ENCODE measurements around the gene CELSR2. TPM values are rescaled to one million over a fixed set of nuclear protein-coding genes. Genes with fewer than 3 reads are reported as not detected.

Gene CELSR2
- total and polyA plus RNA-seq, 2 experiments from 2014 or later = 11.2 to 35.1 TPM

GRCh38 chr1:109235137-109235536, 14.2 kb upstream of the CELSR2 start:
- H3K4me2 ChIP-seq = no peak overlapping the region
- TF ChIP-seq REST (IDR thresholded peaks at IDR 0.05; ENCODE audit: unreplicated experiment) (no peak), ZNF114 (CRISPR knock-in tag; IDR thresholded peaks at IDR 0.05) (no peak), JUNB (IDR thresholded peaks at IDR 0.05; ENCODE audit: unreplicated experiment) (no peak), EZH2phosphoT487 (IDR thresholded peaks at IDR 0.05; ENCODE audit: unreplicated experiment) (no peak), ETS1 (IDR thresholded peaks at IDR 0.05) (no peak), CREB1 (CRISPR knock-in tag; IDR thresholded peaks at IDR 0.05; ENCODE audit: low read depth) (no peak), ZNF331 (CRISPR knock-in tag; IDR thresholded peaks at IDR 0.05; ENCODE audit: low read depth) (no peak), CTCF (conservative IDR thresholded peaks at IDR 0.05; ENCODE audit: low read depth in 2 of 2) (no peak), POLR2AphosphoS5 (IDR thresholded peaks at IDR 0.05; ENCODE audit: low read depth) (no peak), EZH2 (IDR thresholded peaks at IDR 0.05; ENCODE audit: low read depth, unreplicated experiment) (no peak)
- Mint-ChIP-seq H3K4me1 (peaks cover 47% of the 10 kb centered on the region), H3K27me3 (ENCODE audit: insufficient read depth, low read depth, poor library complexity) (no peaks in the 10 kb centered on the region), H3K9me3 (no peaks in the 10 kb centered on the region; the same call in 2 of the 3 replicates), H3K36me3 (ENCODE audit: low read depth) (peaks cover 81% of the 10 kb centered on the region), H3K4me3 (no peak overlapping the region), H3K27ac (no peak overlapping the region)
- H4K20me1 ChIP-seq (replicated peaks; ENCODE audit: insufficient read depth) = no peaks in the 10 kb centered on the region
- no peaks in the 10 kb centered on the region for H3K9me2 ChIP-seq (ENCODE audit: insufficient read depth)
- no peak for DNase-seq (ENCODE audit: low spot score)
- H3K27me3 ChIP-seq (ENCODE audit: insufficient read depth) = no peaks in the 10 kb centered on the region
- no peak overlapping the region for H3K27ac ChIP-seq (ENCODE audit: low read depth)
- H3F3A ChIP-seq (replicated peaks; ENCODE audit: low read depth) = peaks cover 23% of the 10 kb centered on the region
- peaks cover 45% of the 10 kb centered on the region for H3K4me1 ChIP-seq (ENCODE audit: insufficient read depth)
- no peak overlapping the region for H2AFZ ChIP-seq
- no peak overlapping the region for H3K4me3 ChIP-seq
- 0 out of 2 replicates have a peak, but pooled peaks cover 6% of the 10 kb centered on the region for H3K79me2 ChIP-seq (replicated peaks; ENCODE audit: insufficient read depth)
- ATAC-seq = no peak
- H3K36me3 ChIP-seq (ENCODE audit: insufficient read depth) = peaks cover 59% of the 10 kb centered on the region
